ENCODE data around the gene CTNNA2. TPM values are rescaled to one million over a fixed set of nuclear protein-coding genes. Genes with fewer than 3 reads are reported as not detected.

The CTNNA2 gene
- polyA plus RNA-seq, 12 donors: 0.20 to 3.7 (median 0.85) TPM; not detected in 1

DNA sequence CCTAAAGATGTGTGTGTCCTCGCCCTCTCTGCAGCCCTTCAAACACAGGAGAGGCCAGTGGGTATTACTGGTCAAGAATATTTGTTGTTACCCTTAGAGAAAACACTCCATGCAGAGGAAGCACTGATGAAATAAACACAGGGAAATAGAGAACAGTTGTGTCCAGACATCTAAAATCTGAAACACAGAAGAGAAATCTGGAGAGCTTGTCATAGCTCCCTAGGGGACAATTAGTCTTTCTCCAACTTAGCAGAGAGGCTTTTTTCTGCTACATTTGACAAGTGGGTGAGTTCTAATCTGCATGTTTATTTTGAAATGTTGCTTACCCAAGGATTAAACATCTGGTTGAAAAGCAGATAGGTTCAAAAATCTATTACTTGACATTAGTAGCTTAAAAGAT, 190.1 kb downstream of the CTNNA2 start:
- DNase-seq: no peak

DNA sequence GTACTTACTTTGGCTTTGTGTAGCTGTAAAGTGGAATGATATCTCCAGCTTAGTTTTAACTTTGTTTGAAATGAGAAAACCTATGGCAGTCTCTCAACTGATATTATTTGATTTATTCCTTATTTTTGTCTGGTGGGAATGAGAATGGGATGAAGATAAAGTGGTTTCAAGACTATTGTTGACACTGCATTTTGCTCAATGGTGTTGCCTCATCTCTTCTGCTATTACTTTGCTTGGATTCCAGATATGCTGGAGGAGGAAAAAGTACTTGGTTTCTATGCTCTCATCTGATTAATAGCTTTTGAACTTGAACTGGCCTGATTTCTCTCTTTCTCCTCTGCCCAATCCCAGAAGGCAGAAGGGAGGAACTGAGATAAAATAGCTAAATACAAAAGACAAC, 198.2 kb downstream of the CTNNA2 start:
- no peak for DNase-seq

DNA sequence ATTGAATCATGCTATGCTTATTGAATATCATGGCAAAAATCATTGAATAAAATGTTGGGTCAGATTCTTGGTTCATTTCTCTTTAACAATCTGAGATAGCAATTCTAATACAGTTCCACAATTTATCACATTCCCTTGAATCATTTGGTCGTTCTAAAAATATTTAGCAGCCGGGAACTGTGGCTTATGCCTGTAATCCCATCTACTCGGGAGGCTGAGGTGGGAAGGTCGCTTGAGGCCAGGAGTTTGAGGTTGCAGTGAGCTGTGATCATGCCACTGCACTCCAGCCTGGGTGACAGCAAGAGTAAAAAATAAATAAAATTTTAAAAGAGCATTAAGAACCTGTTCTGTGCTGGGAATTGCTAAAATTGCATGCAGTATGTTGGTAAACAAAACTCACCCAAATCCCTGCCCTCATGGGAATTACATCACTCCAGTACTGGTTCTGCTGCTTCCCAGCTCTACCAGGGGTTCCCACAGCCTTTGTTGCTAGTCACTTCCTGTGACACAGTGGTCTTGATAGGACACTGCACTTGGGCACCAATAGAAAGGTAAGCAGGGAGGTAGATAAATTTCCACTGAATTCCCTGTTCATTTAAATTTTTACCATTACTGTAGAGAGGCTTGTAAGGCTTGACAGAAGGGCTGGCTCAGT, 200.4 kb downstream of the CTNNA2 start:
- no peak for DNase-seq

DNA sequence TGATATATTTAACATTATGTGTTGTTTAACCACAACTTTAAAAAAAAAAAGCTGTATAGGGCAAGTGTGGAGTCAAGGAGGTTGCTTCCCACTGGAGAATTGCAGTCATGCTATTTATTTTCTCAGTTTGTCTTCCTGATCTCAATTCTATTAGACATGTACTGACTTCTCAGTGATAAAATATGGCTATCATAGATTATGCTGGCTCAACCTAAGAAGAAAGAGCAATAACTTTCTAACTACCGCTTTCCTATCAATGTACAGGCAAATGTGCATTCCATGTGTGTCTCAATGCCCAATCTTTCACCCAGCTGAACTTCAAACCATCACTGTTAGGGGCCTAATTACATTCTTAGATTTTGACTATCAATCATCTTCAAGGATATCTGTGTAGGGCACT, 201.4 kb downstream of the CTNNA2 start:
- DNase-seq: no peak

GRCh38 chr2:79715338-79715737, 202.5 kb downstream of the CTNNA2 start:
- no peak for DNase-seq

GRCh38 chr2:79716266-79716665, 203.4 kb downstream of the CTNNA2 start:
- no peak for DNase-seq

DNA sequence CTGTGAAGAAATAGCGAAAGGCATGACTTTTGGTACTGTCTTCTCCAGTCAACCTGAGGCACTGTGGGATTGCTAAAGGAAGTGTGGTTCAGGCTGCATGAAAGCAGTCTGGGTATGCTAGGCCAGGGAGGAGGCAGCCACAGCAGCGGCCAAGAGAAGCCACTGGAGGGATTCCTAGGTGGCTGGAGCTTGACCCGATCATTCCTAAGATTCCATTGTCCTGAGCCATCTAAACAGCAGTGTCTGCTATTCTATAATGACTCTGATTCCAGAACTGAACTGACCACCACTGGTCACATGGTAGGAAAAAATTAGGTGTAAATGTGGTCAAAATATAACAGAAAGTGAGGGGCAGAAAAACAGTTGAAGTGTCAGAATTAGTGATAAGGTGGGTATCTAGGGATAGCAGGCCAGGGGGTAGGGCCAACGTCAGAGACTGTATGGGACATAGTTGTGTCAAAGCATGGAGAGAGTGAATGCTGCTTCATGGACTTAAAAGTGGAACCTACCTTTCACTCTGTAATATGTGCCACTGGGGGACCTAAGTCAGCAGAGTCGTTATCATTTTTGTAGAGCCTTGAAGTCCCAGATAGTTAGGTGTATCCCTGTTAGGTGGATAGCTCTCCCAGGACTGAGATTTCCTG, 204.6 kb downstream of the CTNNA2 start:
- DNase-seq: no peak

GRCh38 chr2:79721061-79721460, 208.2 kb downstream of the CTNNA2 start:
- DNase-seq: no peak

DNA sequence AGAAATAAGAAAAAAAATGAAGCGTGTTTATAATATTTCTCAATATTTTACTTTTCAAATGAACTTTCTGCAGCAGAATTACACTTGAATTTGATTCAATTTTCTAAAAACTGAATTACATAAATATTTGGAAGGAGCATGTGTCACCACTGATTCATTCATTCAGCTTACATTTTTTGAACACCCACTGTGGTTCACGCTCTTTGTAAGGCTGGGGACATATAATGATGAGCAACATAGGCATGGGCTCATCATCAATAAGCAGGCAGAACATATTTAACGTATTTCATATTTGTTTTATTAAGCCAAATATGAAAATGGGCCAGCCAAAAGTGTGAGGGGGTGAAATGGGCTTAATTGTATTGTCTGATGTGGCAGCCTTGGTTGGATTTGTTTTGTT, 209.1 kb downstream of the CTNNA2 start:
- DNase-seq: no peak

DNA sequence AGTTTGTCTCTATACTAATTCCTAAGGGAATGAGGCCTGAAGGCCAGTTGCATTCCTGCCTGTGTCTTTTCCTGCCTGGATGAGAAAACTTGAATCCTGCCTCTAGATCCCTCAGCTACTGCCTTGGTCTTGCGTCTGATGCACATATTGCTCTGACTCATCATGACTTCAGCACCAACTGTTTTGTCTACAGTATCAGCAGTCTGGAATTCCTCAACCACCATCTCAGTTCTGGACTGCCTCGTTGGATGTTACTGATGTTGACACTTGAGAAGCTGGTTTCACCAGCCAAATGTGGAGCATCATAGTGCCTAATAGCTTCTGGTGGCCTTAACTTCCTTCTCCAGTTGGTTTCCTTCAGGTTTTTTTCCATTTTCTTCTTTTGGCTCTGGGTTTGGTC, 211.0 kb downstream of the CTNNA2 start:
- DNase-seq: no peak

DNA sequence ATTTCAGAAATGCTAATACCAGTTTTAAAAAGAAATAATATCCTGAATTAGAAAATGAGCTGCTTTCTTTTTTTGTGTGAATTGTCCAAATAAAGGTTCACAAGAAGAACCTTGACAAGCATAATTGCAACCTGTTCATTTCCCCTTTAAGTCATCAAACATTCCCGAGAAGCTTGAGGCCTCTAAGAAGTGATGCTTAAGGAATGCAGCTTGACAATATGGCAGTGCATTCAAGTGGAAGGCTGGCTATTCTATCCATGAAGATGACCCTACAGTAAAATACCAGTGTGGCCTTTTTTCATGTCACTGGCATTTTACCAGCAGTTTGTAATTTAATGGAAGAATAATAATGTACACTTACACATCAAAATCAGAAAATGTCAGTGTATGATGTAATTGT, 216.7 kb downstream of the CTNNA2 start:
- DNase-seq: no peak

GRCh38 chr2:79734518-79734917, 221.7 kb downstream of the CTNNA2 start:
- no peak for DNase-seq

DNA sequence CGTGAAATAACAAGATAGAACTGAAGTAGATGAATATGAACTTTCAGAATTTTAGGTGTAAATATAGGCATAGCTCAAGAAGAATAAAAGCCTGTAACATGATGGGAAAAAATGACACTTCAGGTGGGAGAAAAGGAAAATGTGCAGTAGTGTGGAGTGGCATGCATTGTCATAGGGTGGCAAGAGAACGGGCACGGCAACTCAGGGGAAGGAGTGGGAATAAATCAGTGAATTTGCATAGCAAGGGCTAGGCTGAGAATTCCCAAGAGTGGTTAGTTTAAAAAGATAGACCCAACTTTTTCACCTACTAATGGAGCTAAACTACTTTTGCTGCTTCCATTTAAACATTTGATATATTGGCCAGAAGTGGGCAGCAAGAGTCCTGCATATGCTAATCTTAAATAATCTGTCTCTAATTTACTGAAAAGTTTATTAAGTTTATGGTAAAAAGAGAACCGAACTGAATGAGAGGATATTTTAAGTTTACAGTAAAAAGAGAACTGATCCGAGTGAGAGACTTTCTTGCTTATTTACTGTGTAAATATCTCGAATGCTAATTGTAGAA, 228.1 kb downstream of the CTNNA2 start:
- DNase-seq: no peak

- DNase-seq: no peak
These were observed 237.5 kb downstream of the CTNNA2 start for GRCh38 chr2:79750321-79750720.

DNA sequence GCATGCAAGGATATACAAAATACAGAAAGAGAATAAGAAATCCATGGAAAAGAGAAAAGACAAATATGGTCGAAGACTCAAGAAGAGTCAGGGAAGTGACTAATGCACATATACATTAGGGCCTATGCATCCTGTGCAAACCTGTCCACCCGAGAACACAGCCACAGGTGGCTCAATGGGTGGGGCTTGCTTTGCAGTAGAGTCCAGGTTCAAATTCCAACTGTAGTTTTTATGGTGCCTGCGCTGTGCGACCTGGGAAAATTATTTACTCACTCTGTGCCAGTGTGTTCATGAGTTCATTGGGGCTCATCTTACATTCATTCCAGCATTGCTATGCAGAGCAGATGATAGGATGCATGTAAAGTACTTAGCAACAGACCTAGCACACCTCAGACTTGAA, 244.7 kb downstream of the CTNNA2 start:
- no peak for DNase-seq

- DNase-seq: no peak
These were observed 245.2 kb downstream of the CTNNA2 start for GRCh38 chr2:79758042-79758441.

GRCh38 chr2:79758749-79759282, 246.0 kb downstream of the CTNNA2 start:
- DNase-seq: no peak

DNA sequence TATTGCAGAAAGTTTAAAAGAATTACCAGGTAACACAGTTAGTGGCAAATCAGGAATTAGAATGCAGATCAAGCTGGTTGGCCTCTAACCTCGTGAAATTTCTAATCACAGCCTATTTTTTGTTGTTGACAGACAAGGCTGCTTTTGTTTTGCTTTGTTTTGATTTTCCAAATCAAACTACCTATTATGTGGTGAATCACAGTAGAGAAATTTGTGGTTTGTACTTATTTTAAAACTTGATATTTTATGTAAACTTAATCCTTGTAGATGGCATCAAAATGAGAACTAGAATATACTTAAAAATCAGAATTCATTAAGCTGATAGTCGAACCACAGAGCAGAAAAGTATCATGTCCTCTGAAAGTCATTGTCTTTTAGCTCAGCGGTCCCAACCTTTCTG, 258.1 kb downstream of the CTNNA2 start:
- DNase-seq: no peak

- DNase-seq: no peak
These were observed 258.6 kb downstream of the CTNNA2 start for GRCh38 chr2:79771493-79771892.

DNA sequence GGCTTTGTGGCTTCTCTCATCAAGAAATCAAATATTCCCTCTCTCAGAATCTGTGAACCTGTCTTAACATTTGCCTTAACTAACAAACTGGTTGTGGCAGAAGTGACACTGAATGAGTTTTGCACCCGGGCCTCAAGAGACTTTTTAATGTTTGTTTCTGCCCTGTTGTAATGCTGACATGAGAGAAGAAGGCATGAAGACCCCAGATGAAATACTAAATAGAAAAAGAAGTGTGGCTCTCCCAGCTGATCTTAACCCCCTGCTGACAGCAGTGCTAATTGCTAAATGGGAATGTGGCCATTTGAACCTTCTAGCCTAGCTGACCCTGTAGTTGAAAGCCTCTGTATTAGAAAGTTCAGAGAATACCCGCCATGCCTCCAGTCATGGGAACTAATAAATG, 261.2 kb downstream of the CTNNA2 start:
- DNase-seq: no peak

- DNase-seq: no peak
These were observed 263.6 kb downstream of the CTNNA2 start for GRCh38 chr2:79776461-79776860.

GRCh38 chr2:79780781-79781180, 267.9 kb downstream of the CTNNA2 start:
- DNase-seq: no peak
